HEK293T (cell line): ENCODE results near the gene TSPAN14.

Experiments used
- CTCF ChIA-PET: fragments of 350-600 bp; formaldehyde crosslinking; extraction: SDS; loops from one replicate; lab custom pipeline; 2021; ENCODE audit warnings: antibody characterized with exemption, inconsistent platforms; lab: Yijun Ruan, JAX
- POLR2A ChIA-PET: fragments of 350-600 bp; formaldehyde crosslinking; extraction: SDS; loops from one replicate; lab custom pipeline; 2020; ENCODE audit warnings: antibody characterized with exemption, inconsistent platforms; lab: Yijun Ruan, JAX
- DNase-seq: peaks from one replicate; pipeline ENCODE4 v3.0.0; 2012; ENCODE audit warnings: mixed read lengths; ENCODE audit errors: extremely low spot score
- ARNT ChIP-seq: fragments of 450-650 bp; IDR thresholded peaks from 2 replicates; pipeline ENCODE4 v1.6.1; 2017; ENCODE audit warnings: mild to moderate bottlenecking
- BHLHE40 ChIP-seq: fragments of 450-650 bp; IDR thresholded peaks from 2 replicates; pipeline ENCODE4 v1.6.1; 2016; ENCODE audit warnings: mild to moderate bottlenecking, moderate library complexity, borderline replicate concordance
- CTBP1 ChIP-seq: fragments of 450-650 bp; IDR thresholded peaks from 2 replicates; pipeline ENCODE4 v1.6.1; 2016; ENCODE audit warnings: borderline replicate concordance
- ELF4 ChIP-seq: fragments of 450-650 bp; IDR thresholded peaks from 2 replicates; pipeline ENCODE4 v1.6.1; 2017; ENCODE audit warnings: antibody characterized with exemption
- FOXA1 ChIP-seq: fragments of 450-650 bp; IDR thresholded peaks from 2 replicates; pipeline ENCODE4 v1.6.1; 2016; ENCODE audit warnings: mild to moderate bottlenecking
- FOXK2 ChIP-seq: fragments of 450-650 bp; IDR thresholded peaks from 2 replicates; pipeline ENCODE4 v1.6.1; 2016; ENCODE audit warnings: mild to moderate bottlenecking
- FOXM1 ChIP-seq: fragments of 450-650 bp; IDR thresholded peaks from 2 replicates; pipeline ENCODE4 v1.6.1; 2017; ENCODE audit warnings: mild to moderate bottlenecking, borderline replicate concordance
- HDGF ChIP-seq: fragments of 450-650 bp; IDR thresholded peaks from 2 replicates; pipeline ENCODE4 v1.6.1; 2017; ENCODE audit warnings: antibody characterized with exemption, borderline replicate concordance
- L3MBTL2 ChIP-seq: fragments of 450-650 bp; conservative IDR thresholded peaks from 2 replicates; pipeline ENCODE4 v1.6.1; 2016; ENCODE audit warnings: mild to moderate bottlenecking
- LEF1 ChIP-seq: fragments of 450-650 bp; IDR thresholded peaks from 2 replicates; pipeline ENCODE4 v1.6.1; 2017; ENCODE audit warnings: mild to moderate bottlenecking, borderline replicate concordance
- NFRKB ChIP-seq: fragments of 450-650 bp; IDR thresholded peaks from 2 replicates; pipeline ENCODE4 v1.6.1; 2016; ENCODE audit warnings: mild to moderate bottlenecking, moderate library complexity
- PKNOX1 ChIP-seq: fragments of 450-650 bp; IDR thresholded peaks from 2 replicates; pipeline ENCODE4 v1.6.1; 2016
- SP1 ChIP-seq: fragments of 450-650 bp; IDR thresholded peaks from 2 replicates; pipeline ENCODE4 v1.6.1; 2017
- SUZ12 ChIP-seq: fragments of 450-650 bp; IDR thresholded peaks from 2 replicates; pipeline ENCODE4 v1.6.1; 2016; ENCODE audit warnings: mild to moderate bottlenecking
- TARDBP ChIP-seq: fragments of 450-650 bp; IDR thresholded peaks from 2 replicates; pipeline ENCODE4 v1.6.1; 2016
- ZNF384 ChIP-seq: fragments of 450-650 bp; IDR thresholded peaks from 2 replicates; pipeline ENCODE4 v1.6.1; 2016

TSPAN14 gene

GRCh38 chr10:80486785-80487420, 32.8 kb downstream of the TSPAN14 start:
- POLR2A ChIA-PET = interaction anchor here (0.9 to 1.4 kb wide), 2 partner anchors 15 to 18 kb away, joined by 3 to 4 read pairs; no protein-coding TSS in a partner anchor
- no peak for TF ChIP-seq NFRKB
- no peak for TF ChIP-seq TARDBP
- no peak for TF ChIP-seq SP1
- no peak for TF ChIP-seq FOXA1
- TF ChIP-seq FOXK2 = no peak
- TF ChIP-seq CTBP1 = no peak
- no peak for TF ChIP-seq SUZ12
- no peak for TF ChIP-seq ELF4
- TF ChIP-seq L3MBTL2 = no peak
- TF ChIP-seq HDGF = no peak
- TF ChIP-seq ZNF384 = no peak
- no peak for DNase-seq
- CTCF ChIA-PET = interaction anchor here (0.6 kb wide), 1 partner anchor 111 kb away, joined by 4 read pairs; no protein-coding TSS in a partner anchor

- CTCF ChIA-PET = no interaction called here
- TF ChIP-seq TARDBP (no peak), ZNF384 (no peak), SUZ12 (no peak), ELF4 (no peak), FOXA1 (no peak), BHLHE40 (no peak), ARNT (no peak), L3MBTL2 (no peak), NFRKB (no peak), CTBP1 (no peak), HDGF (no peak), LEF1 (no peak), SP1 (no peak), FOXK2 (no peak), PKNOX1 (no peak), FOXM1 (no peak)
- POLR2A ChIA-PET = interaction anchor here (1.4 kb wide), 1 partner anchor 15 kb away, joined by 4 read pairs; no protein-coding TSS in a partner anchor
- DNase-seq = no peak
These were observed 33.3 kb downstream of the TSPAN14 start for GRCh38 chr10:80487421-80487785.

- ChIA-PET POLR2A (interaction anchor here (1.4 kb wide), 1 partner anchor 16 kb away, joined by 4 read pairs; no protein-coding TSS in a partner anchor), CTCF (no interaction called here)
- DNase-seq = no peak
- no peak for TF ChIP-seq FOXM1
- no peak for TF ChIP-seq LEF1
- TF ChIP-seq TARDBP = no peak
- TF ChIP-seq PKNOX1 = no peak
- TF ChIP-seq HDGF = no peak
- TF ChIP-seq BHLHE40 = no peak
- TF ChIP-seq SUZ12 = no peak
- no peak for TF ChIP-seq FOXA1
- no peak for TF ChIP-seq CTBP1
- no peak for TF ChIP-seq NFRKB
These were observed 33.9 kb downstream of the TSPAN14 start for GRCh38 chr10:80487791-80488538.

- CTCF ChIA-PET = interaction anchor here (1.1 kb wide), 1 partner anchor 17 kb away, joined by 3 read pairs; no protein-coding TSS in a partner anchor
- no peak for DNase-seq
- POLR2A ChIA-PET = no interaction called here
- TF ChIP-seq TARDBP (no peak), BHLHE40 (no peak)
These were observed 34.5 kb downstream of the TSPAN14 start for GRCh38 chr10:80488539-80489066.

- ChIA-PET POLR2A (no interaction called here), CTCF (interaction anchor here (1.1 kb wide), 1 partner anchor 16 kb away, joined by 3 read pairs; no protein-coding TSS in a partner anchor)
- TF ChIP-seq FOXA1 (no peak), FOXM1 (no peak), ARNT (no peak), PKNOX1 (no peak), BHLHE40 (no peak), SUZ12 (no peak), ZNF384 (no peak), LEF1 (no peak), NFRKB (no peak), FOXK2 (no peak), SP1 (no peak)
- no peak for DNase-seq
These were observed 35.4 kb downstream of the TSPAN14 start for GRCh38 chr10:80489371-80490112.
